Measurements from ENCODE around the gene ZCCHC14. TPM values are rescaled to one million over a fixed set of nuclear protein-coding genes. Genes with fewer than 3 reads are reported as not detected.

Gene ZCCHC14
- total and polyA plus RNA-seq, 2 experiments from 2014 or later: 7.9 to 23.2 TPM

GRCh38 chr16:87446479-87446878 is 46.3 kb downstream of the ZCCHC14 start:
- no peaks in the 10 kb centered on the region for H3K9me3 ChIP-seq (ENCODE audit: low read depth)
- H3K4me3 ChIP-seq: no peak overlapping the region
- H3K27ac ChIP-seq: no peak overlapping the region
- peaks cover 16% of the 10 kb centered on the region for H3K36me3 ChIP-seq
- TF ChIP-seq CTCF (IDR thresholded peaks at IDR 0.05; ENCODE audit: low read depth, low read length): no peak
- no peaks in the 10 kb centered on the region for H3K27me3 ChIP-seq
- peaks cover 2% of the 10 kb centered on the region for H3K4me1 ChIP-seq (ENCODE audit: low read depth)
- no peak for DNase-seq (ENCODE audit: low read depth in 1 of 2, low spot score in 1 of 2)

GRCh38 chr16:87445486-87445885 is 47.3 kb downstream of the ZCCHC14 start:
- no peak for TF ChIP-seq CTCF (IDR thresholded peaks at IDR 0.05; ENCODE audit: low read depth, low read length)
- H3K36me3 ChIP-seq: peaks cover 16% of the 10 kb centered on the region
- DNase-seq (ENCODE audit: low read depth in 1 of 2, low spot score in 1 of 2): no peak

GRCh38 chr16:87443964-87444363 is 48.9 kb downstream of the ZCCHC14 start:
- Histone ChIP-seq H3K4me3 (no peak overlapping the region), H3K9me3 (ENCODE audit: low read depth) (no peaks in the 10 kb centered on the region), H3K27me3 (no peaks in the 10 kb centered on the region), H3K4me1 (ENCODE audit: low read depth) (no peaks in the 10 kb centered on the region), H3K27ac (no peak overlapping the region), H3K36me3 (peaks cover 16% of the 10 kb centered on the region)
- DNase-seq (ENCODE audit: low read depth in 1 of 2, low spot score in 1 of 2): no peak
- TF ChIP-seq CTCF (IDR thresholded peaks at IDR 0.05; ENCODE audit: low read depth, low read length): no peak

More at GRCh38 chr16:87445486-87445885, 47.3 kb downstream of the ZCCHC14 start:
- Histone ChIP-seq H3K27me3 (no peaks in the 10 kb centered on the region), H3K4me3 (no peak overlapping the region), H3K4me1 (ENCODE audit: low read depth) (no peaks in the 10 kb centered on the region), H3K27ac (no peak overlapping the region), H3K9me3 (ENCODE audit: low read depth) (no peaks in the 10 kb centered on the region)

- no peak for DNase-seq (ENCODE audit: low read depth in 1 of 2, low spot score in 1 of 2)
- H3K27ac ChIP-seq: peak overlapping the region; percentile 43
- TF ChIP-seq CTCF (IDR thresholded peaks at IDR 0.05; ENCODE audit: low read depth, low read length): no peak
- peaks cover 11% of the 10 kb centered on the region for H3K36me3 ChIP-seq
- no peak overlapping the region for H3K4me3 ChIP-seq
- H3K9me3 ChIP-seq (ENCODE audit: low read depth): no peaks in the 10 kb centered on the region
- no peaks in the 10 kb centered on the region for H3K27me3 ChIP-seq
- no peaks in the 10 kb centered on the region for H3K4me1 ChIP-seq (ENCODE audit: low read depth)
Measured at GRCh38 chr16:87443016-87443415, 49.8 kb downstream of the ZCCHC14 start.

GRCh38 chr16:87442581-87442966 is 50.2 kb downstream of the ZCCHC14 start:
- H3K4me1 ChIP-seq (ENCODE audit: low read depth): no peaks in the 10 kb centered on the region
- H3K36me3 ChIP-seq: peaks cover 6% of the 10 kb centered on the region
- no peak overlapping the region for H3K4me3 ChIP-seq
- DNase-seq (ENCODE audit: low read depth in 1 of 2, low spot score in 1 of 2): peak in 1 of 2 donors; percentile 32
- no peaks in the 10 kb centered on the region for H3K27me3 ChIP-seq
- H3K27ac ChIP-seq: no peak overlapping the region
- no peak for TF ChIP-seq CTCF (IDR thresholded peaks at IDR 0.05; ENCODE audit: low read depth, low read length)
- no peaks in the 10 kb centered on the region for H3K9me3 ChIP-seq (ENCODE audit: low read depth)
